Astrocyte (in vitro differentiated cells and primary cell): Measurements from ENCODE around the gene TTC7B. TPM values are rescaled to one million over a fixed set of nuclear protein-coding genes. Genes with fewer than 3 reads are reported as not detected.

Experiments used
- DNase-seq: peaks from one replicate; pipeline ENCODE4 v3.0.0-alpha.2; 2010; ENCODE audit warnings: low read depth
- FAIRE-seq: peaks from 2 replicates; lab custom pipeline; 2011; peaks lifted over from hg19 to GRCh38; lab: Jason Lieb, UNC
- H2AFZ ChIP-seq: 2 replicates; pipeline ENCODE4 v1.6.0; 2012; ENCODE audit warnings: low read depth, low read length, inconsistent platforms
- H3K27ac ChIP-seq: 2 replicates; pipeline ENCODE4 v1.5.1; 2011; ENCODE audit warnings: low read depth, low read length, inconsistent platforms
- H3K27me3 ChIP-seq: 2 replicates; pipeline ENCODE4 v1.6.0; 2011; ENCODE audit warnings: low read length, inconsistent platforms; ENCODE audit not compliant: insufficient read depth
- H3K36me3 ChIP-seq: 2 replicates; pipeline ENCODE4 v1.5.1; 2011; ENCODE audit warnings: low read length, inconsistent platforms; ENCODE audit not compliant: insufficient read depth
- H3K4me1 ChIP-seq: 2 replicates; pipeline ENCODE4 v1.5.1; 2011; ENCODE audit warnings: low read length, inconsistent platforms; ENCODE audit not compliant: insufficient read depth
- H3K4me2 ChIP-seq: 2 replicates; pipeline ENCODE4 v1.6.0; 2012; ENCODE audit warnings: low read length, inconsistent platforms
- H3K4me3 ChIP-seq: 2 replicates; pipeline ENCODE4 v1.5.1; 2011; ENCODE audit warnings: low read depth, mild to moderate bottlenecking, low read length, inconsistent platforms; ENCODE audit not compliant: insufficient read depth
- H3K79me2 ChIP-seq: 2 replicates; pipeline ENCODE4 v1.6.0; 2012; ENCODE audit warnings: mild to moderate bottlenecking, low read length, inconsistent platforms; ENCODE audit not compliant: insufficient read depth
- H3K9ac ChIP-seq: 2 replicates; pipeline ENCODE4 v1.6.0; 2012; ENCODE audit warnings: mild to moderate bottlenecking, low read length, inconsistent platforms
- H3K9me3 ChIP-seq: 2 replicates; pipeline ENCODE4 v1.5.1; 2012; ENCODE audit warnings: low read depth, mild to moderate bottlenecking, low read length, inconsistent platforms; ENCODE audit not compliant: insufficient read depth
- H4K20me1 ChIP-seq: 2 replicates; pipeline ENCODE4 v1.6.0; 2012; ENCODE audit warnings: low read length, inconsistent platforms; ENCODE audit not compliant: insufficient read depth
- H3K27ac Mint-ChIP-seq: one replicate; pipeline ENCODE4 v1.8.0; 2021; ENCODE audit warnings: mild to moderate bottlenecking, mixed read lengths; ENCODE audit not compliant: unreplicated experiment
- H3K27me3 Mint-ChIP-seq: one replicate; pipeline ENCODE4 v1.8.0; 2021; ENCODE audit warnings: low read depth, mixed read lengths; ENCODE audit not compliant: unreplicated experiment
- H3K36me3 Mint-ChIP-seq: one replicate; pipeline ENCODE4 v1.8.0; 2021; ENCODE audit warnings: low read depth, mixed read lengths; ENCODE audit not compliant: unreplicated experiment
- H3K4me1 Mint-ChIP-seq: one replicate; pipeline ENCODE4 v1.8.0; 2021; ENCODE audit warnings: low read depth, mixed read lengths; ENCODE audit not compliant: unreplicated experiment
- H3K4me3 Mint-ChIP-seq: one replicate; pipeline ENCODE4 v1.8.0; 2021; ENCODE audit warnings: mild to moderate bottlenecking, moderate library complexity, mixed read lengths; ENCODE audit not compliant: unreplicated experiment
- H3K9me3 Mint-ChIP-seq: one replicate; pipeline ENCODE4 v1.8.0; 2021; ENCODE audit warnings: mild to moderate bottlenecking, mixed read lengths; ENCODE audit not compliant: unreplicated experiment
- CTCF ChIP-seq: IDR thresholded peaks from 2 replicates; pipeline ENCODE4 v1.5.1; 2011; ENCODE audit warnings: low read depth, mild to moderate bottlenecking, inconsistent platforms, low read length, moderate library complexity; ENCODE audit not compliant: insufficient read depth
- EZH2 ChIP-seq: IDR thresholded peaks from 2 replicates; pipeline ENCODE4 v1.6.1; 2012; ENCODE audit warnings: mild to moderate bottlenecking, low read length, inconsistent platforms; ENCODE audit not compliant: insufficient read depth
- total RNA-seq: library from RNA; stranded (reverse); gene quantifications from 2 replicates; pipeline ENCODE4 v1.2.1, GENCODE V29; 2021

Gene TTC7B
- total RNA-seq, 1 donor from 2014 or later, result 42.1 TPM

- Histone ChIP-seq H3K27ac (no peak overlapping the region), H2AFZ (no peak overlapping the region), H3K4me3 (no peak overlapping the region), H3K79me2 (no peaks in the 10 kb centered on the region), H4K20me1 (no peaks in the 10 kb centered on the region), H3K4me1 (peaks cover 13% of the 10 kb centered on the region), H3K4me2 (no peak overlapping the region), H3K27me3 (no peaks in the 10 kb centered on the region), H3K9me3 (no peaks in the 10 kb centered on the region), H3K9ac (no peak overlapping the region), H3K36me3 (no peaks in the 10 kb centered on the region)
- FAIRE-seq, result no peak
- peaks cover 13% of the 10 kb centered on the region for H3K36me3 Mint-ChIP-seq
- no peaks in the 10 kb centered on the region for H3K9me3 Mint-ChIP-seq
- H3K27ac Mint-ChIP-seq, result no peak overlapping the region
- DNase-seq, result no peak
- H3K4me3 Mint-ChIP-seq, result no peak overlapping the region
- peaks cover 17% of the 10 kb centered on the region for H3K4me1 Mint-ChIP-seq
- no peak for TF ChIP-seq CTCF
- peaks cover 28% of the 10 kb centered on the region for H3K27me3 Mint-ChIP-seq
These were observed 280.6 kb downstream of the TTC7B start for GRCh38 chr14:90535556-90536090.

DNA sequence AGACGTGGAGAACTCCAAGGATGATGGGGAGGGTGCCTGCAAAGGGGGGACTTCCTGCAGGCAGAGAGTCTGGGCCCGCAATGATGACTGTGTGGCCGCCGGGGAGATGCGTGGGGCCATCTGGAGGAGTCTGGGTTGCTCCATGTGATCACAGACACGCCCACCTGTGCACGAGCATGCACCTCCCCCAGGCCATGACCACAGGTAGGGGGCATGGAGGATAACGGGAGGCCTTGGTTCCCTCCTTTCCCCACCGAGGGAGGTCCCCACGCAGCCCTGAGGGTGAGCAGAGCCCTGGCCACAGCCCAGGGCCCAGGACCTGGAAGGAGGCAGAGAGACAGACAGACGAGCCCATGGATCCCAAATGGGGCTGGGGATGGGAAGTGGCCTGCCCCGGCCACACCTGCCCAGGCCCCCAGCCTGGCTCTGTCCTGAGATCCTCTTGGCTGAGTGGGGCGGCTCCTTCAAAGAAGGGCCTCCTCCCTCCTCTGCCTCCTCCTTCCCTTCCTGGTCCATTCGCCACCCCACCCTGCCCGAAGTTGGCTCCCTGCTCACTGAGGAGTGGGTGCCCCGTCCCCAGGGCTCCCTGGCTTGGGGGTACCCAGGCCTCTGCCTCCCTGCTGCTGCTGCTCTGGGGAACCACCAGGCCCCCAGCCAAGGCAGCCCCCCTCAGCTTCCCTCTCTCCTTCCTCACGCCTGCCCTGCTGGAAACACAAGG is 281.2 kb downstream of the TTC7B start:
- Histone ChIP-seq H3K4me3 (no peak overlapping the region), H3K27ac (no peak overlapping the region), H2AFZ (no peak overlapping the region), H3K27me3 (no peaks in the 10 kb centered on the region), H3K9me3 (no peaks in the 10 kb centered on the region), H3K79me2 (no peaks in the 10 kb centered on the region), H3K4me2 (no peak overlapping the region), H3K4me1 (peaks cover 13% of the 10 kb centered on the region), H3K9ac (no peak overlapping the region), H3K36me3 (no peaks in the 10 kb centered on the region), H4K20me1 (no peaks in the 10 kb centered on the region)
- no peak overlapping the region for H3K27ac Mint-ChIP-seq
- no peak for FAIRE-seq
- no peak for DNase-seq
- no peaks in the 10 kb centered on the region for H3K9me3 Mint-ChIP-seq
- no peak overlapping the region for H3K4me3 Mint-ChIP-seq
- peaks cover 32% of the 10 kb centered on the region for H3K27me3 Mint-ChIP-seq
- peaks cover 17% of the 10 kb centered on the region for H3K4me1 Mint-ChIP-seq
- TF ChIP-seq EZH2 (no peak), CTCF (no peak)
- peaks cover 13% of the 10 kb centered on the region for H3K36me3 Mint-ChIP-seq
